RWPE1 (cell line): ENCODE results near the gene HCN1.
"Not testable (repeated sequence)": the region's sequence is repeated elsewhere in the genome, so short reads cannot be mapped to it uniquely, and the experiment has no call there.

Experiments
- CTCF ChIA-PET: fragments of 350-600 bp; sonication (Branson Sonifier 250); formaldehyde crosslinking; extraction: SDS; loops from one replicate; lab custom pipeline; 2021; lab: Yijun Ruan, JAX
- POLR2A ChIA-PET: fragments of 400-600 bp; formaldehyde crosslinking; extraction: SDS; loops from one replicate; lab custom pipeline; 2020; ENCODE audit warnings: antibody characterized with exemption; ENCODE audit not compliant: low non-redundant PET; lab: Yijun Ruan, JAX
- DNase-seq: peaks from one replicate; pipeline ENCODE4 v3.0.0; 2012; ENCODE audit warnings: low spot score
- H3K27ac ChIP-seq: fragments of 450-650 bp; 2 replicates; pipeline ENCODE4 v1.5.1; 2017
- CTCF ChIP-seq: fragments of 450-650 bp; conservative IDR thresholded peaks from 2 replicates; pipeline ENCODE4 v1.5.1; 2017; ENCODE audit warnings: low read depth, mild to moderate bottlenecking

HCN1 gene

GRCh38 chr5:45507178-45507577 is 189.0 kb downstream of the HCN1 start:
- TF ChIP-seq CTCF: no peak
- no peak overlapping the region for H3K27ac ChIP-seq
- ChIA-PET POLR2A (no interaction called here), CTCF (no interaction called here)
- DNase-seq: no peak

GRCh38 chr5:45499006-45499405 is 197.2 kb downstream of the HCN1 start:
- CTCF ChIA-PET, POLR2A ChIA-PET, H3K27ac ChIP-seq, DNase-seq: not testable (repeated sequence)

GRCh38 chr5:45491368-45491767 is 204.8 kb downstream of the HCN1 start:
- no peak overlapping the region for H3K27ac ChIP-seq
- CTCF ChIA-PET: interaction anchor here (0.7 kb wide), 1 partner anchor 741 kb away, joined by 3 read pairs; no protein-coding TSS in a partner anchor
- DNase-seq: no peak
- no peak for TF ChIP-seq CTCF
- POLR2A ChIA-PET: no interaction called here

GRCh38 chr5:45484781-45485180 is 211.4 kb downstream of the HCN1 start:
- DNase-seq: no peak
- ChIA-PET POLR2A (no interaction called here), CTCF (interaction anchor here (0.6 kb wide), 1 partner anchor 489 kb away, joined by 3 read pairs; no protein-coding TSS in a partner anchor)
- no peak for TF ChIP-seq CTCF
- H3K27ac ChIP-seq: no peak overlapping the region

- no peak for TF ChIP-seq CTCF
- H3K27ac ChIP-seq: no peak overlapping the region
- POLR2A ChIA-PET: no interaction called here
- DNase-seq: peak; percentile 51
- CTCF ChIA-PET: no interaction called here
These were observed 242.1 kb downstream of the HCN1 start for GRCh38 chr5:45454114-45454513.

- POLR2A ChIA-PET, DNase-seq, H3K27ac ChIP-seq, CTCF ChIA-PET: not testable (repeated sequence)
These were observed 251.3 kb downstream of the HCN1 start for GRCh38 chr5:45444856-45445255.

- POLR2A ChIA-PET: no interaction called here
- no peak for DNase-seq
- H3K27ac ChIP-seq: no peak overlapping the region
- CTCF ChIA-PET: interaction anchor here (0.7 kb wide), 1 partner anchor 334 kb away, joined by 4 read pairs; no protein-coding TSS in a partner anchor
- no peak for TF ChIP-seq CTCF
These were observed 255.7 kb downstream of the HCN1 start for GRCh38 chr5:45440466-45440865.

- DNase-seq: no peak
- H3K27ac ChIP-seq: no peak overlapping the region
- ChIA-PET POLR2A (no interaction called here), CTCF (no interaction called here)
- TF ChIP-seq CTCF: no peak
These were observed 258.4 kb downstream of the HCN1 start for GRCh38 chr5:45437752-45438151.
